ENCODE measurements around the gene RNF151.

RNF151 gene

DNA sequence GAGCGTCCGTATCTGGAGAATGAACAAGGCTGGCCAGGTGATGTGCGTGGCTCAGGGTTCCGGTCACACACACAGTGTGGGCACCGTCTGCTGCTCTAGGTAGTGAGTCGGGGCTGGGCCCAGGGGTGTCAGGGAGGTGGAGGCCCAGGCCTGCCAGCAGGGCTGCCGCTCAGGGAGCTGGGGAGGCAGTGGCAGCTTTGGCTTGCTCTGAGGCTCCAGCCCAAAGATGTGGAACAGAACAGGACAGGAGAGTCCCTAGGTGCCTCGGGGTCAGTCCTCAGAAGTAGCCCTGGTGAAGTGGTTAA, 9.5 kb downstream of the RNF151 start:
- no peak for DNase-seq

DNA sequence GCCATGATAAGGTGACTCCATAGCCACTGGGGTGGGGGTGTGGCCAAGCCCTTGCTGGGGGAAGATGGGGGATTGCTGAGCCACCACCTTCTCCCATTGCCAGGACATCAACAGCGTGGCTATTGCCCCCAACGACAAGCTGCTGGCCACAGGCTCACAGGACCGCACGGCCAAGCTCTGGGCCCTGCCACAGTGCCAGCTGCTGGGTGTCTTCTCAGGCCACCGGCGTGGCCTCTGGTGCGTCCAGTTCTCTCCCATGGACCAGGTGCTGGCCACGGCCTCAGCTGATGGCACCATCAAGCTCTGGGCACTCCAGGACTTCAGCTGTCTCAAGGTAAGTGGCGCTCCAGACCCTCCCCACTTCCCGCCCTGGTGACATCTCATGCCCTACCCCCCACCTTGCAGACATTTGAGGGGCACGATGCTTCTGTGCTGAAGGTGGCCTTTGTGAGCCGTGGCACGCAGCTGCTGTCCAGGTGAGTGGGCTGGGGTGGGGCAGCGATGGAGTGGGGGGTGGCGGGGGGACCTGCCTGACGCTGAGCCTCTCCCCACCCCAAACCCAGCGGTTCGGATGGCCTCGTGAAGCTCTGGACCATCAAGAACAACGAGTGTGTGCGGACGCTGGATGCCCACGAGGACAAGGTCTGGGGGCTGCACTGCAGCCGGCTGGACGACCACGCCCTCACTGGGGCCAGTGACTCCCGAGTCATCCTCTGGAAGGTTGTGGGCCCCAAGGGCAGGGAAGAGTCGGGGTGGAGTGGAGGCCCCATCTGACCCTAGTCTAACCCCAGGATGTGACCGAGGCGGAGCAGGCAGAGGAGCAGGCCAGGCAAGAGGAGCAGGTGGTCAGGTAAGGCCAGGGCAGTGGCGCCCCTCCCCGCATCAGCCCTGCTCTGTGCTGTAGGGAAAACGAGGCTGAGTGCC, 10.6 kb downstream of the RNF151 start:
- no peak for DNase-seq

DNA sequence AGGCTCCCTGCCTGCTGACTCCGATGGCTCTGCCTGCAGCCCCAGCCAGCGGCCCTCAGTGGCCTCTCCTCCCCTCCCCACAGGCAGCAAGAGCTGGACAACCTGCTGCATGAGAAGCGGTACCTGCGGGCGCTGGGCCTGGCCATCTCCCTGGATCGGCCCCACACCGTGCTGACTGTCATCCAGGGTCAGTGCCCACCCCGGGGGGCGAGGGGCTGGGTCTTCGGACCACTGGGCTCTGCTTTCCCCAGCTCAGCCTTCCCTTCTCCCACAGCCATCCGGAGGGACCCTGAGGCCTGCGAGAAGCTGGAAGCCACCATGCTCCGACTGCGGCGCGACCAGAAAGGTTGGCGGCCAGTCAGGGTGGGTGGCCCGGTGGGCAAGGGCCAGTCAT, 11.2 kb downstream of the RNF151 start:
- DNase-seq = no peak

GRCh38 chr16:1978476-1979120, 11.9 kb downstream of the RNF151 start:
- no peak for DNase-seq

- no peak for DNase-seq
Observed at GRCh38 chr16:1979271-1980029, 12.8 kb downstream of the RNF151 start.

DNA sequence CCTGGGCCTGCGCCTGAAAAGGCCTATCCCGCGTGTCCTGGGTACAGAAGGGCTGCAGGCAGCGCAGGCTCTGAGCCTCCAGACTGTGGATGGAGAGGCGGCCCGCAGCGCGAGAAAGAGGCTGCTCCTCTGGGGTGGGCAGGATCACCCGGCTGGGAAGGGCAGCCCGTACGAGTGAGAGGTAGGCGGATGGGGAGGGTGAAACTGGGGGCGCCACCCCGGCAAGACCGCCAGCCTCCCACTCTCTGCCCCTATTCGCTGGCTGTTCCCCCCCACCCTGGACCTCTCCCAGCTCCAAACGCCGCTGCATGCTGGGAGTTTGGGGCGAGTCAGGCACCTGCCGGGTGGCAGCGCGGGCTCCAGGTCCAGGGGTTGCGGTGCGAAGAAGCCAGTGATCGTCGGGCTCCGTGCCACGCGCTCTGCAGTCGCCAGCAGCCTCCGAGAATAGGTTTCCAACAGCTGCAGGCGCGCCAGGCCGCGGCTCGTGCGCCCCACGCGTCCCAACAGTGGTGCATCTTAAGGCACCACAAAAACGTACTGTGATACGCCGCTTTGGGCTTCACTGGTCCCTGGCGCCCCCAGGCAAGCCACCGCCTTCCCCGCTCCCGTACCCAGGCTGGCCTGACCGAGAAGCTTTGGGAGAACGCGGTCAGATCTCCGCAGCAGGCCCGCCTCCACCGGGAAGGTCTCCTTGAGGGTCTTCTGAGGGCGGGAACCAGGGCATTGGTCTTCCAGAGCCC, 13.5 kb downstream of the RNF151 start:
- peak in 2 of 56 donors; percentile 7 to 14 for DNase-seq

DNA sequence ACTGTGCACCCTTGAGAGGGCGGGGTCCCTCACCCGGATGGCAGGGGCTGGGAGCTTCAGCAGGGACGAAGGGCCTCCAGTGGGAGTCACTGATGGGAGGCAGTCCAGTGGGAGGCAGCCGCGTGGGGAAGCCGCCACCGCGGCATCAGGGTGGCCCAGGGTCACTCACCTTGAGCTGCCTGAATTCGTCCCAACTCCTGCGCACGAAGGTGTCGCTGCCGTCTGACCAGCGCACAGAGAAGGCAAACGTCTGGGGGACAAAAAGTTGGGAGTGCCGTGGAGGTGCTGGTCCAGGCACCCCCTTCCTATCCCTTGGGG, 14.1 kb downstream of the RNF151 start:
- DNase-seq = no peak

GRCh38 chr16:1981398-1981836, 14.8 kb downstream of the RNF151 start, which contains the start of gene NOXO1:
TSS of gene NOXO1 (minus strand) at chr16:1981469. CDS start at chr16:1981179, 290 bp downstream.
- no peak for DNase-seq

- peak in 20 of 56 donors; percentile 11 to 57 (median 34) for DNase-seq
Observed at GRCh38 chr16:1982013-1982433, 15.4 kb downstream of the RNF151 start.

- no peak for DNase-seq
Observed at GRCh38 chr16:1982991-1983543, 16.4 kb downstream of the RNF151 start.

DNA sequence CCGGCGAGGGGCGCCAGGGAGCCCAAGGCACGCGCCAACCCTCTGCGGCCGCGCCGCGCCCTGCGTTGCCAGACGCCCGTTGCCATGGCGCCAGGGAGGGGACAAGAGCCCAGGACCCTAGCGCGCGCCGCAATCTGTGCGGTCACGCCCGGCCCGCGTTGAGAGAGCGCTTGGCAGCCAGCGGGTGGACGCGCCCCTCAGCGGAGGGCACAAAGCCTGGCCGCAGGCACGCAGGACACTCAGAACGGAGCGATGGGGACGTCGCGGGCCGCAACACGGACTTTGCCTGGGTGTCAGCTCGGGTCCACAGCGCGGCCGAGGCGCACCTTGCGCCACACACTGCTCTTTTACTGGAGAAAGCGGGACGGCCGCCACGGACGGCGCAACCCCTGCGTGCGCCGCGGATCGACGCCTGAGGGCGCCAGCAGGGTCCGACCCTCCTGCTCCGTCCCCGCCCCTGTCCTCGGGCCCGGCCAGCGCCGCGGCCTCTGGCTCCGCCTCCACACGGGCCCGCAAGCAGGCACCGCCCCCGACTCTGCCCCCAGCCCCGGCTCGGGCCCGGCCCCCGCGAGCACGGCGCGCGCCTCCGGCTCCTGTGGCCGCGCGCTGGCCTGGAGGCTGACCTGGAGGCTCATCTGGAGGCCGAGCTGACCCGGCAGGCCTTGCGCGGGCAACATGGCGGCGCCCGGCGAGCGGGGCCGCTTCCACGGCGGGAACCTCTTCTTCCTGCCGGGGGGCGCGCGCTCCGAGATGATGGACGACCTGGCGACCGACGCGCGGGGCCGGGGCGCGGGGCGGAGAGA, 17.1 kb downstream of the RNF151 start, which contains the start of gene GFER:
Gene GFER, plus strand, starts transcription at position 650 of the 803 bp plus-strand sequence. Its CDS starts 26 bp downstream, at position 676.
- peak; percentile 26 to 93 (median 77) for DNase-seq

- DNase-seq = peak in 4 of 56 donors; percentile 34 to 54 (median 40)
Observed at GRCh38 chr16:1984347-1985225, 17.9 kb downstream of the RNF151 start.

GRCh38 chr16:1985466-1986150, 19.0 kb downstream of the RNF151 start:
- no peak for DNase-seq

- DNase-seq = no peak
Observed at GRCh38 chr16:1987198-1987597, 20.5 kb downstream of the RNF151 start.

GRCh38 chr16:1989209-1990100, 22.8 kb downstream of the RNF151 start, which contains the start of gene SYNGR3:
TSS of gene SYNGR3 (plus strand) at chr16:1989970. CDS start at chr16:1990103, 133 bp downstream.
- peak in 1 of 56 donors; percentile 12 for DNase-seq

DNA sequence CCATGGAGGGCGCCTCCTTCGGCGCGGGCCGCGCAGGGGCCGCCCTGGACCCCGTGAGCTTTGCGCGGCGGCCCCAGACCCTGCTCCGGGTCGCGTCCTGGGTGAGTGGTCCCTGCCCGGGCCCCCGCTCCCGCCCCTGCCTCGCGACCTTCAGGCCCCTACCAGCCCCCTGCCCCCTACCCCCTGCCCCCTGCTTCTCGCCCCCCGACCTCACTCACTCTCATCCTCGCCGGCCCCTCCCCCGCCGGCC, 23.4 kb downstream of the RNF151 start:
- DNase-seq = no peak
